Esophagus (tissue), 2 donors: ENCODE measurements around the gene ZYG11B. TPM values are rescaled to one million over a fixed set of nuclear protein-coding genes. Genes with fewer than 3 reads are reported as not detected.
"Not testable (repeated sequence)": the region's sequence is repeated elsewhere in the genome, so short reads cannot be mapped to it uniquely, and the experiment has no call there.

ENCODE experiments used
- H3K27ac ChIP-seq, 2 donors: one replicate each; pipeline ENCODE4 v1.5.1; 2013; ENCODE audit warnings: low read depth in 2 of 2, mild to moderate bottlenecking in 2 of 2, inconsistent platforms in 1 of 2, low read length in 1 of 2, moderate library complexity in 1 of 2
- H3K27me3 ChIP-seq, 2 donors: one replicate each; pipeline ENCODE4 v1.6.1; 2013; ENCODE audit warnings: low read length in 2 of 2, control low read depth in 1 of 2, mild to moderate bottlenecking in 1 of 2; ENCODE audit not compliant: insufficient read depth in 2 of 2, control insufficient read depth in 1 of 2
- H3K36me3 ChIP-seq, 2 donors: one replicate each; pipeline ENCODE4 v1.6.1; 2013; ENCODE audit warnings: low read length in 1 of 2; ENCODE audit not compliant: control insufficient read depth in 2 of 2, insufficient read depth in 2 of 2
- H3K4me1 ChIP-seq, 2 donors: one replicate each; pipeline ENCODE4 v1.6.1; 2013; ENCODE audit warnings: low read length in 1 of 2; ENCODE audit not compliant: control insufficient read depth in 2 of 2, insufficient read depth in 2 of 2
- H3K4me3 ChIP-seq, 2 donors: one replicate each; pipeline ENCODE4 v1.5.1; 2013; ENCODE audit warnings: low read length in 2 of 2, mild to moderate bottlenecking in 2 of 2, low read depth in 1 of 2, moderate library complexity in 1 of 2
- H3K9me3 ChIP-seq, 2 donors: one replicate each; pipeline ENCODE4 v1.6.1; 2013; ENCODE audit warnings: mild to moderate bottlenecking in 2 of 2, low read depth in 1 of 2, low read length in 1 of 2, moderate library complexity in 1 of 2; ENCODE audit not compliant: control insufficient read depth in 2 of 2, insufficient read depth in 1 of 2
- WGBS, 2 donors: extraction: QIAGEN DNeasy Blood & Tissue Kit; methylation state at CpG; one replicate each; pipeline ENCODE4 v1.1.7; 2013; 5-methylcytosine and 5-hydroxymethylcytosine counted together
- polyA plus RNA-seq, 2 donors: library from polyadenylated mRNA; stranded (reverse); fragments of 200-250 nt; gene quantifications; one replicate each; pipeline ENCODE4 v1.2.3, GENCODE V29; 2013
- donor health status: healthy with polysubstance abuse.
- donor health status: Bipolar disorder and iron deficiency.

The ZYG11B gene
- polyA plus RNA-seq, 2 donors: 3.4 TPM

- Histone ChIP-seq H3K9me3 (no peaks in the 10 kb centered on the region), H3K4me1 (no peaks in the 10 kb centered on the region), H3K36me3 (no peaks in the 10 kb centered on the region)
Observed at GRCh38 chr1:52856026-52856425, 129.8 kb downstream of the ZYG11B start.

DNA sequence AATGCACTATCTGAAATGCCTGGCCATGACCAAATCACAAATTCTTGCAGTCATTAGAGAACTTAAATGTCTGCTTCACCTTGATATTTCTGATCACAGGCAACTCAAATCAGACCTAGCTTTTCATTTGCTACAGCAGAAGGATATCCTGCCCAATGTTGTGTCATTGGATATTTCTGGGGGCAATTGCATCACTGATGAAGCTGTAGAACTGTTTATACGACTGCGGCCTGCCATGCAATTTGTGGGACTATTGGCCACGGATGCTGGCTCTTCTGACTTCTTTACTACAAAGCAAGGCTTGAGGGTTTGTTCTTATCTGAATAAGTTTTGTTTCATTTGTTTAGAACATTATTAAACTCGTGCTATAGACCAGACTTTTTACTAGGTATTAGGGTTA, 131.2 kb downstream of the ZYG11B start:
- Histone ChIP-seq H3K27me3 (no peaks in the 10 kb centered on the region), H3K36me3 (no peaks in the 10 kb centered on the region), H3K27ac (no peak overlapping the region), H3K4me3 (no peak overlapping the region), H3K4me1 (no peaks in the 10 kb centered on the region), H3K9me3 (no peaks in the 10 kb centered on the region)
- WGBS, 2 donors: 83 to 86% methylated on average over 4 of the region's 4 CpGs

More at GRCh38 chr1:52856026-52856425, 129.8 kb downstream of the ZYG11B start:
- no peaks in the 10 kb centered on the region for H3K27me3 ChIP-seq
- no peak overlapping the region for H3K27ac ChIP-seq
- WGBS, 2 donors: 92 to 95% methylated on average over 4 of the region's 4 CpGs
- H3K4me3 ChIP-seq: no peak overlapping the region

- no peaks in the 10 kb centered on the region for H3K4me1 ChIP-seq
- no peak overlapping the region for H3K4me3 ChIP-seq
- H3K36me3 ChIP-seq: no peaks in the 10 kb centered on the region
- no peak overlapping the region for H3K27ac ChIP-seq
- WGBS, 2 donors: 46 to 73% methylated on average over 2 of the region's 2 CpGs
- no peaks in the 10 kb centered on the region for H3K9me3 ChIP-seq
- H3K27me3 ChIP-seq: no peaks in the 10 kb centered on the region
Observed at GRCh38 chr1:52862666-52863458, 136.6 kb downstream of the ZYG11B start.

- H3K4me1 ChIP-seq: no peaks in the 10 kb centered on the region
- no peaks in the 10 kb centered on the region for H3K9me3 ChIP-seq
- no peak overlapping the region for H3K27ac ChIP-seq
- H3K27me3 ChIP-seq: no peaks in the 10 kb centered on the region
- H3K36me3 ChIP-seq: no peaks in the 10 kb centered on the region
- 55 to 66% methylated on average over 2 of the region's 2 CpGs for WGBS, 2 donors
- no peak overlapping the region for H3K4me3 ChIP-seq
Observed at GRCh38 chr1:52867087-52867863, 141.0 kb downstream of the ZYG11B start.

DNA sequence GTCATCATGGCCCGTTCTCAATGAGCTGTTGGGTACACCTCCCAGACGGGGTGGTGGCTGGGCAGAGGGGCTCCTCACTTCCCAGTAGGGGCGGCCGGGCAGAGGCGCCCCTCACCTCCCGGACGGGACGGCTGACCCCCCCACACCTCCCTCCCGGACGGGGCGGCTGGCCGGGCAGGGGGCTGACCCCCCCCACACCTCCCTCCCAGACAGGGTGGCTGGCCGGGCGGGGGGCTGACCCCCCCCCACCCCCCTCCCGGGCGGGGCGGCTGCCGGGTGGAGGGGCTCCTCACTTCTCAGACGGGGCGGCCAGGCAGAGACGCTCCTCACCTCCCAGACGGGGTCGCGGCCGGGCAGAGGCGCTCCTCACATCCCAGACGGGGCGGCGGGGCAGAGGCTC, 143.5 kb downstream of the ZYG11B start:
- not testable (repeated sequence) for H3K4me3 ChIP-seq, H3K9me3 ChIP-seq, H3K27ac ChIP-seq, H3K4me1 ChIP-seq, H3K27me3 ChIP-seq, H3K36me3 ChIP-seq
- 94 to 97% methylated on average over 12 to 28 of the region's 29 CpGs for WGBS, 2 donors

DNA sequence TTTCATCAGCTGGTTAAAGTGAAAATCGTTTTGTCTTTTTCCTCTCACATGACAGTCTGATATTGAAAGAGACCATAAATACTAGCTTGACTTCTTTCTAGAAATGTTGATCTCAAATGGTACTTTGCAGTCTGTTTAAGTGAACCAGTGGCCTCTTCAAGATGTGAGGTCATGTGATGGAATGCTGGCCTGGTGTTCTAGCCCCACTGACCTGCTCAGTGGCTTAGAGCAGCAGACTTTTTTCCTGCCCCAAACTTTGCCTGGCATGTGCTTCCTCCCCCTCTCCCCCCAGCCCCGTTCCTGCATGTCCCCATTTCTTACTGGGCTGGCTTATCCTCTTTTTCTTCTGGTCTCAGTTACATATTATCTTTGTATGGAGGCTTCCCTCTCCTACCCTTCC, 150.6 kb downstream of the ZYG11B start:
- Histone ChIP-seq H3K4me3 (no peak overlapping the region), H3K9me3 (no peaks in the 10 kb centered on the region), H3K4me1 (no peaks in the 10 kb centered on the region), H3K36me3 (no peaks in the 10 kb centered on the region), H3K27ac (no peak overlapping the region), H3K27me3 (no peaks in the 10 kb centered on the region)
- WGBS, 2 donors: 59 to 66% methylated on average over 2 of the region's 2 CpGs

Other genes starting within 250 kb of the ZYG11B start
- 10 to 100 TPM; 14.5 to 15.4 TPM for gene TUT4, start 173.4 kb upstream of the ZYG11B start, polyA plus RNA-seq
- gene GPX7, start 124.1 kb upstream of the ZYG11B start, polyA plus RNA-seq: 1 to 10 TPM; 2.4 to 3.8 TPM
- gene SHISAL2A, start 93.3 kb upstream of the ZYG11B start, polyA plus RNA-seq: under 1 TPM; 0.16 to 0.20 TPM
- 1 to 10 TPM; 4.0 to 8.3 TPM for gene COA7, start 28.1 kb upstream of the ZYG11B start, polyA plus RNA-seq
- under 1 TPM; 0.51 to 0.79 TPM for gene ZYG11A, start 116.3 kb downstream of the ZYG11B start, polyA plus RNA-seq
- gene ECHDC2, start 195.3 kb downstream of the ZYG11B start, polyA plus RNA-seq: 100 to 1,000 TPM; 129 to 205 TPM
- 100 to 1,000 TPM; 112 to 158 TPM for gene SCP2, start 200.8 kb downstream of the ZYG11B start, polyA plus RNA-seq